HepG2 (cell line): ENCODE measurements around the gene PDE4D.

Experiments
- CBX2 ChIP-seq, 2 experiments: fragments of 200-600 bp in 1 of 2; sonication (generic); formaldehyde crosslinking in 1 of 2; IDR thresholded peaks; 2 replicates each; pipeline versions ENCODE4 v1.7.0 to v1.8.1; 2018 to 2022; ENCODE audit warnings: low read depth in 2 of 2, low read length in 1 of 2, mild to moderate bottlenecking in 1 of 2, missing genetic modification reagents in 1 of 2
- CHD4 ChIP-seq: fragments of 200-600 bp; sonication (generic); IDR thresholded peaks from 2 replicates; pipeline ENCODE4 v1.7.0; 2017; ENCODE audit warnings: mild to moderate bottlenecking, low read length, borderline replicate concordance
- TAF1 ChIP-seq: sonication (generic); formaldehyde crosslinking; IDR thresholded peaks from 2 replicates; pipeline ENCODE4 v1.4.0; 2020; ENCODE audit warnings: missing genetic modification reagents
- TF ChIP-seq, protein P1 (sequence below): IDR thresholded peaks from 2 replicates; pipeline ENCODE4 v1.6.1; 2012; ENCODE audit warnings: inconsistent platforms

DNA sequence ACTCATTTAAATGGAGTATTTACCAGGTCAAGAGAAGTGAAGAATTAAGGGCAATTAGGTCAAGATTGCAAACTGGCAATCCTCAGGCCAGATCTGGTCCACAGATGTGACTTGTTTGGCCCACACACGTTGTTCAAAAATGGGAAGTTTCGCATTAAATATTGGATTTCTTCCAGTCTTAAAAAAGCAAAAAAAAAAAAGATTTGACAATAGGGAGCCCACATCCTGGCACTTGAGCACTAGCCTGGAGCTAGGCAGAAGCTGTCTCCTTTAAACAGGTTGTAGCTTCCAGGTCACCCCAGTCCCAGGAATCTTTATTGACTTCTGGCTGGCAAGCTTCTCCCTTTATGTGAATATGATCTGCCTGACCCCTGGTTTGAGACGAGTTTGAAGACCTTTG lies 790.2 kb downstream of the PDE4D start:
- no peak for TF ChIP-seq TAF1 (CRISPR knock-in tag)
- TF ChIP-seq CHD4: no peak
- TF ChIP-seq, protein P1, sequence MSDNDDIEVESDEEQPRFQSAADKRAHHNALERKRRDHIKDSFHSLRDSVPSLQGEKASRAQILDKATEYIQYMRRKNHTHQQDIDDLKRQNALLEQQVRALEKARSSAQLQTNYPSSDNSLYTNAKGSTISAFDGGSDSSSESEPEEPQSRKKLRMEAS: no peak
- TF ChIP-seq CBX2 (IDR thresholded peaks at IDR 0.05; ENCODE audit: low read depth, low read length): no peak
- TF ChIP-seq CBX2 (CRISPR knock-in tag; IDR thresholded peaks at IDR 0.05; ENCODE audit: low read depth): no peak
